ENCODE data around the gene DGKD. TPM values are rescaled to one million over a fixed set of nuclear protein-coding genes. Genes with fewer than 3 reads are reported as not detected.

Gene DGKD
- total RNA-seq, 2 experiments from 2014 or later: 147 to 156 TPM

DNA sequence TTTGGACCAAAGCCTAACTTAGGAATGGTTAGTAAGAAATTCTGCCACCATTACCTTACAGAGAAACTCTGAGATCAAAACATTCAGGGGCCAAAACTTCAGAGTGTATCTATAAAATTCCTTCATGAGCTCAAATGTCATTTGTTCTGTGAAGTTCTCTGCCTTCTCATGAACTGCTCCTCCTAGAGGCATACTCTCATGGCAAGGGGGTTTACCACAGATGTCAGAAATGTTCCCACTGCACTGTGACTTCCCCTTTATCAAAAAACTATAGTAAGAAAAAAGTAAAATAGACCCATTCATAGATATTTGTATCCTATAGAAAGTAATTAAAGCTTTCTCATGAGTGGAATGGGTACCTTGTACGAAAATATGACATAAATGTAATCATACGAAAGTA is 143.8 kb downstream of the DGKD start:
- Histone ChIP-seq H3K4me1 (ENCODE audit: insufficient read depth, low read length) (no peaks in the 10 kb centered on the region), H3K27me3 (ENCODE audit: control insufficient read depth in 1 of 2, insufficient read depth in 2 of 2, low read length in 2 of 2) (no peaks in the 10 kb centered on the region), H3K27ac (ENCODE audit: low read depth in 1 of 2, low read length in 2 of 2) (no peak overlapping the region), H3K4me3 (ENCODE audit: low read length) (no peak overlapping the region), H3K36me3 (ENCODE audit: insufficient read depth, low read length) (peaks cover 23% of the 10 kb centered on the region), H3K9me3 (ENCODE audit: control insufficient read depth in 1 of 2, insufficient read depth in 1 of 2, low read length in 2 of 2) (peaks cover 4 to 7% of the 10 kb centered on the region in 2 experiments)
- peaks cover 37% of the 10 kb centered on the region for H3K36me3 Mint-ChIP-seq (ENCODE audit: low read depth)
- ATAC-seq (ENCODE audit: poor library complexity) (no peak), DNase-seq (no peak)
- H3K9me3 Mint-ChIP-seq: peaks cover 6% of the 10 kb centered on the region
- TF ChIP-seq, protein P1, sequence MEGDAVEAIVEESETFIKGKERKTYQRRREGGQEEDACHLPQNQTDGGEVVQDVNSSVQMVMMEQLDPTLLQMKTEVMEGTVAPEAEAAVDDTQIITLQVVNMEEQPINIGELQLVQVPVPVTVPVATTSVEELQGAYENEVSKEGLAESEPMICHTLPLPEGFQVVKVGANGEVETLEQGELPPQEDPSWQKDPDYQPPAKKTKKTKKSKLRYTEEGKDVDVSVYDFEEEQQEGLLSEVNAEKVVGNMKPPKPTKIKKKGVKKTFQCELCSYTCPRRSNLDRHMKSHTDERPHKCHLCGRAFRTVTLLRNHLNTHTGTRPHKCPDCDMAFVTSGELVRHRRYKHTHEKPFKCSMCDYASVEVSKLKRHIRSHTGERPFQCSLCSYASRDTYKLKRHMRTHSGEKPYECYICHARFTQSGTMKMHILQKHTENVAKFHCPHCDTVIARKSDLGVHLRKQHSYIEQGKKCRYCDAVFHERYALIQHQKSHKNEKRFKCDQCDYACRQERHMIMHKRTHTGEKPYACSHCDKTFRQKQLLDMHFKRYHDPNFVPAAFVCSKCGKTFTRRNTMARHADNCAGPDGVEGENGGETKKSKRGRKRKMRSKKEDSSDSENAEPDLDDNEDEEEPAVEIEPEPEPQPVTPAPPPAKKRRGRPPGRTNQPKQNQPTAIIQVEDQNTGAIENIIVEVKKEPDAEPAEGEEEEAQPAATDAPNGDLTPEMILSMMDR (IDR thresholded peaks at IDR 0.05): no peak
- no peak overlapping the region for H3K27ac Mint-ChIP-seq
- no peaks in the 10 kb centered on the region for H3K27me3 Mint-ChIP-seq
- intact Hi-C loops (cut with DNase I, micrococcal nuclease): no loop called here
- ChIA-PET POLR2A (no interaction called here), CTCF (no interaction called here)
- no peaks in the 10 kb centered on the region for H3K4me1 Mint-ChIP-seq (ENCODE audit: low read depth)
- no peak overlapping the region for H3K4me3 Mint-ChIP-seq

DNA sequence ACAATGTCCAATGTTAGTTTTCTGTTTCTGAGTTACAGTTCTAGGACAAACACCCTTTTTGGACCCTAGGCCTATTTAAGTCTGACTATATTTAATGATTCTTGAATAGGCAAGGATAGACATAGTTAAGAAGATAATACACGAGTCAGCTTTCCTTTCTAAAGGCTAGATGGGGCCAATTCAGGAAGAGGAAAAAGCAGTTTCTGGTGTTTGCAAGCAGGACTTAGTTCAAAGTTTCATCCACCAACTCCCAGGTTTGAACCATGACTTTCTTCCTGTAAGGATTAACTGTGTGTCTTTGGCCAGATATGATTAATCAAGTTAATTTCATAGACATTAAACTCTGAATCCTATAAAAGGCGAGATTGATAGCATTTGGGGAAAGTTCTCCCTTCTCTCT is 145.6 kb downstream of the DGKD start:
- Mint-ChIP-seq H3K9me3 (peaks cover 18% of the 10 kb centered on the region), H3K4me1 (ENCODE audit: low read depth) (no peaks in the 10 kb centered on the region), H3K4me3 (no peak overlapping the region), H3K27me3 (no peaks in the 10 kb centered on the region), H3K27ac (no peak overlapping the region), H3K36me3 (ENCODE audit: low read depth) (peaks cover 54% of the 10 kb centered on the region)
- Histone ChIP-seq H3K4me3 (ENCODE audit: low read length) (no peak overlapping the region), H3K36me3 (ENCODE audit: insufficient read depth, low read length) (peaks cover 18% of the 10 kb centered on the region), H3K27ac (ENCODE audit: low read depth in 1 of 2, low read length in 2 of 2) (no peak overlapping the region), H3K27me3 (ENCODE audit: control insufficient read depth in 1 of 2, insufficient read depth in 2 of 2, low read length in 2 of 2) (no peaks in the 10 kb centered on the region), H3K4me1 (ENCODE audit: insufficient read depth, low read length) (no peaks in the 10 kb centered on the region), H3K9me3 (ENCODE audit: control insufficient read depth in 1 of 2, insufficient read depth in 1 of 2, low read length in 2 of 2) (peaks cover 4 to 19% of the 10 kb centered on the region in 2 experiments)
- TF ChIP-seq, protein P1 (IDR thresholded peaks at IDR 0.05): no peak
- ATAC-seq (ENCODE audit: poor library complexity): no peak
- intact Hi-C loops (cut with DNase I, micrococcal nuclease): no loop called here
- ChIA-PET POLR2A (no interaction called here), CTCF (no interaction called here)
- no peak for DNase-seq

GRCh38 chr2:233501198-233502076 is 147.1 kb downstream of the DGKD start:
- ATAC-seq (ENCODE audit: poor library complexity) (no peak), DNase-seq (no peak)
- Mint-ChIP-seq H3K27ac (no peak overlapping the region), H3K36me3 (ENCODE audit: low read depth) (peaks cover 65% of the 10 kb centered on the region), H3K9me3 (peaks cover 23% of the 10 kb centered on the region), H3K27me3 (no peaks in the 10 kb centered on the region), H3K4me1 (ENCODE audit: low read depth) (no peaks in the 10 kb centered on the region), H3K4me3 (no peak overlapping the region)
- TF ChIP-seq, protein P1 (IDR thresholded peaks at IDR 0.05): no peak
- intact Hi-C loops (cut with DNase I, micrococcal nuclease): no loop called here
- Histone ChIP-seq H3K4me3 (ENCODE audit: low read length) (no peak overlapping the region), H3K4me1 (ENCODE audit: insufficient read depth, low read length) (no peaks in the 10 kb centered on the region), H3K27ac (ENCODE audit: low read depth in 1 of 2, low read length in 2 of 2) (no peak overlapping the region), H3K27me3 (ENCODE audit: control insufficient read depth in 1 of 2, insufficient read depth in 2 of 2, low read length in 2 of 2) (no peaks in the 10 kb centered on the region), H3K9me3 (ENCODE audit: control insufficient read depth in 1 of 2, insufficient read depth in 1 of 2, low read length in 2 of 2) (peaks cover 4 to 19% of the 10 kb centered on the region in 2 experiments), H3K36me3 (ENCODE audit: insufficient read depth, low read length) (peaks cover 18% of the 10 kb centered on the region)
- POLR2A ChIA-PET: no interaction called here
- CTCF ChIA-PET: no interaction called here

All from CD4-positive, alpha-beta T cell (primary cell).